Activated naive CD4-positive, alpha-beta T cell treated with anti-CD3 and anti-CD28 coated beads, Interleukin-2, amount 10 ng/mL, durations not matched to agents 5 hours and 36 hours (primary cell): Measurements from ENCODE around the gene CACNG7. TPM values are rescaled to one million over a fixed set of nuclear protein-coding genes. Genes with fewer than 3 reads are reported as not detected.

ENCODE experiments used
- total RNA-seq, 2 experiments: library from RNA; stranded (reverse); gene quantifications; one replicate each; pipeline ENCODE4 v1.2.3, GENCODE V29; 2021

Gene CACNG7
- total RNA-seq, result not detected

GRCh38 chr19:53908935-53909415, at the start of gene CACNG7:
CACNG7 (plus strand) TSS chr19:53909278; CDS start chr19:53912832, 3,554 bp downstream.

GRCh38 chr19:53867225-53868090, 41.6 kb upstream of the CACNG7 start, which contains the start of gene MYADM:
MYADM (plus strand) TSS chr19:53867883; CDS start chr19:53873530, 5,647 bp downstream.

GRCh38 chr19:53881482-53882390, 27.3 kb upstream of the CACNG7 start, which contains the start of gene PRKCG:
PRKCG (plus strand) TSS chr19:53882197; CDS start chr19:53882495, 298 bp downstream.

GRCh38 chr19:53962887-53963431, 53.9 kb downstream of the CACNG7 start, which contains the start of gene CACNG8:
CACNG8 (plus strand) TSS chr19:53962937.

GRCh38 chr19:53991224-53992113, 82.4 kb downstream of the CACNG7 start, which contains the start of gene CACNG6:
CACNG6 (plus strand) TSS chr19:53991637; CDS start chr19:53992878, 1,241 bp downstream.

Other genes with a start within 250 kb of the CACNG7 start
- not detected for gene NLRP12, start 85.0 kb upstream of the CACNG7 start, total RNA-seq
- 10 to 100 TPM; 91.4 to 99.9 TPM for gene MYADM, start 41.4 kb upstream of the CACNG7 start, total RNA-seq
- gene PRKCG, start 27.1 kb upstream of the CACNG7 start, total RNA-seq, result under 1 TPM in 1 of 2 experiments, not detected in 1; 0.20 TPM
- not detected for gene CACNG8, start 53.7 kb downstream of the CACNG7 start, total RNA-seq
- gene CACNG6, start 82.4 kb downstream of the CACNG7 start, total RNA-seq, result not detected
- not detected for gene VSTM1, start 154.6 kb downstream of the CACNG7 start, total RNA-seq
- gene TARM1, start 172.1 kb downstream of the CACNG7 start, total RNA-seq, result not detected
- gene OSCAR, start 191.5 kb downstream of the CACNG7 start, total RNA-seq, result under 1 TPM in 1 of 2 experiments, not detected in 1; 0.23 TPM
- gene NDUFA3, start 193.6 kb downstream of the CACNG7 start, total RNA-seq, result 100 to 1,000 TPM; 121 TPM
- gene TFPT, start 206.4 kb downstream of the CACNG7 start, total RNA-seq, result 10 to 100 TPM; 42.4 to 46.4 TPM
- gene PRPF31, start 206.5 kb downstream of the CACNG7 start, total RNA-seq, result 10 to 100 TPM; 63.1 to 68.3 TPM
- gene CNOT3, start 228.5 kb downstream of the CACNG7 start, total RNA-seq, result 10 to 100 TPM; 59.2 to 65.5 TPM